HepG2 (cell line): Measurements from ENCODE around the gene DNAJB12. TPM values are rescaled to one million over a fixed set of nuclear protein-coding genes. Genes with fewer than 3 reads are reported as not detected.

ENCODE experiments used
- ATAD3A ChIP-seq: sonication (generic); formaldehyde crosslinking; IDR thresholded peaks from 2 replicates; pipeline ENCODE4 v1.4.0; 2020; ENCODE audit warnings: missing genetic modification reagents
- FOXJ3 ChIP-seq: sonication (generic); formaldehyde crosslinking; IDR thresholded peaks from 2 replicates; pipeline ENCODE4 v1.4.0; 2020; ENCODE audit warnings: missing genetic modification reagents, mild to moderate bottlenecking, borderline replicate concordance
- GTF3A ChIP-seq: sonication (generic); formaldehyde crosslinking; conservative IDR thresholded peaks from 2 replicates; pipeline ENCODE4 v1.4.0; 2020; ENCODE audit warnings: mild to moderate bottlenecking, missing genetic modification reagents
- HNRNPL ChIP-seq: fragments of 200-400 bp; formaldehyde crosslinking; IDR thresholded peaks from 2 replicates; pipeline ENCODE4 v1.6.1; 2017; ENCODE audit warnings: mild to moderate bottlenecking, low read depth, low read length
- KDM6A ChIP-seq: IDR thresholded peaks from 2 replicates; pipeline ENCODE4 v1.6.1; 2016; ENCODE audit warnings: low read depth
- KLF12 ChIP-seq: sonication (generic); formaldehyde crosslinking; IDR thresholded peaks from 2 replicates; pipeline ENCODE4 v1.4.0; 2020; ENCODE audit warnings: missing genetic modification reagents, borderline replicate concordance
- KLF9 ChIP-seq: IDR thresholded peaks from 2 replicates; pipeline ENCODE4 v1.6.1; 2016; ENCODE audit warnings: low read depth
- KMT2A ChIP-seq: sonication (generic); formaldehyde crosslinking; IDR thresholded peaks from 2 replicates; pipeline ENCODE4 v1.4.0; 2020; ENCODE audit warnings: missing genetic modification reagents
- RAD21 ChIP-seq: fragments of 450-650 bp; formaldehyde crosslinking; IDR thresholded peaks from 2 replicates; pipeline ENCODE4 v1.5.0; 2020; ENCODE audit warnings: mild to moderate bottlenecking
- SAP130 ChIP-seq: IDR thresholded peaks from 2 replicates; pipeline ENCODE4 v1.6.1; 2016; ENCODE audit warnings: low read depth
- ZNF180 ChIP-seq: sonication (generic); formaldehyde crosslinking; IDR thresholded peaks from 2 replicates; pipeline ENCODE4 v1.4.0; 2020; ENCODE audit warnings: low read depth, missing genetic modification reagents, borderline replicate concordance
- ZNF337 ChIP-seq: sonication (generic); formaldehyde crosslinking; IDR thresholded peaks from 2 replicates; pipeline ENCODE4 v1.5.1; 2020; ENCODE audit warnings: missing genetic modification reagents, low read depth, mild to moderate bottlenecking, borderline replicate concordance
- ZNF773 ChIP-seq: sonication (generic); formaldehyde crosslinking; IDR thresholded peaks from 2 replicates; pipeline ENCODE4 v1.4.0; 2020; ENCODE audit warnings: missing genetic modification reagents, borderline replicate concordance
- polyA plus RNA-seq, 8 experiments: library from polyadenylated mRNA; depleted of rRNA in 3 of 8; stranded (reverse) in 7 of 8; unstranded in 1 of 8; fragments of >200 nt; fragmentation: Illumina TruSeq in 4 of 8; extraction: Trizol in 4 of 8; gene quantifications; 2 replicates each; pipeline versions ENCODE4 v1.2.1 to v1.2.3, GENCODE V29; 2011 to 2016; ENCODE audit warnings: low read depth in 4 of 8, missing spikeins in 1 of 8, mixed read lengths in 1 of 8; ENCODE audit not compliant: insufficient read depth in 1 of 8
- total RNA-seq, 5 experiments: library from RNA; depleted of rRNA; stranded (reverse); fragments of >200 nt; fragmentation: Illumina TruSeq; extraction: Trizol; gene quantifications; 2 replicates each; pipeline ENCODE4 v1.2.3, GENCODE V29; 2016; ENCODE audit warnings: low read depth in 1 of 5
- TF ChIP-seq, protein P1 (sequence below): fragments of 450-650 bp; IDR thresholded peaks from 2 replicates; pipeline ENCODE4 v1.6.1; 2017; ENCODE audit warnings: mild to moderate bottlenecking
- TF ChIP-seq, protein P2 (sequence below): IDR thresholded peaks from 2 replicates; pipeline ENCODE4 v1.6.1; 2016; ENCODE audit warnings: missing biosample characterization, missing genetic modification reagents, low read depth
- TF ChIP-seq, protein P3 (sequence below): sonication (generic); formaldehyde crosslinking; IDR thresholded peaks from 2 replicates; pipeline ENCODE4 v1.5.0; 2020; ENCODE audit warnings: mild to moderate bottlenecking, missing genetic modification reagents
- TF ChIP-seq, protein P4 (sequence below): sonication (generic); formaldehyde crosslinking; IDR thresholded peaks from 2 replicates; pipeline ENCODE4 v1.8.0; 2022; ENCODE audit warnings: mild to moderate bottlenecking, missing genetic modification reagents
- TF ChIP-seq, protein P5 (sequence below): sonication (generic); formaldehyde crosslinking; IDR thresholded peaks from 2 replicates; pipeline ENCODE4 v1.4.0; 2020; ENCODE audit warnings: mild to moderate bottlenecking, low read depth, missing genetic modification reagents
- TF ChIP-seq, protein P6 (sequence below): sonication (generic); formaldehyde crosslinking; IDR thresholded peaks from 2 replicates; pipeline ENCODE4 v1.8.0; 2022; ENCODE audit warnings: mild to moderate bottlenecking, missing genetic modification reagents, moderate library complexity
- TF ChIP-seq, protein P7 (sequence below): sonication (generic); formaldehyde crosslinking; IDR thresholded peaks from 2 replicates; pipeline ENCODE4 v1.8.0; 2022; ENCODE audit warnings: missing genetic modification reagents, mild to moderate bottlenecking, borderline replicate concordance

The DNAJB12 gene
- total and polyA plus RNA-seq, 2 of the 13 experiments (the other 11 are each of a cell fraction or from before 2014, with no cell fraction given), result 10.8 to 18.2 TPM

DNA sequence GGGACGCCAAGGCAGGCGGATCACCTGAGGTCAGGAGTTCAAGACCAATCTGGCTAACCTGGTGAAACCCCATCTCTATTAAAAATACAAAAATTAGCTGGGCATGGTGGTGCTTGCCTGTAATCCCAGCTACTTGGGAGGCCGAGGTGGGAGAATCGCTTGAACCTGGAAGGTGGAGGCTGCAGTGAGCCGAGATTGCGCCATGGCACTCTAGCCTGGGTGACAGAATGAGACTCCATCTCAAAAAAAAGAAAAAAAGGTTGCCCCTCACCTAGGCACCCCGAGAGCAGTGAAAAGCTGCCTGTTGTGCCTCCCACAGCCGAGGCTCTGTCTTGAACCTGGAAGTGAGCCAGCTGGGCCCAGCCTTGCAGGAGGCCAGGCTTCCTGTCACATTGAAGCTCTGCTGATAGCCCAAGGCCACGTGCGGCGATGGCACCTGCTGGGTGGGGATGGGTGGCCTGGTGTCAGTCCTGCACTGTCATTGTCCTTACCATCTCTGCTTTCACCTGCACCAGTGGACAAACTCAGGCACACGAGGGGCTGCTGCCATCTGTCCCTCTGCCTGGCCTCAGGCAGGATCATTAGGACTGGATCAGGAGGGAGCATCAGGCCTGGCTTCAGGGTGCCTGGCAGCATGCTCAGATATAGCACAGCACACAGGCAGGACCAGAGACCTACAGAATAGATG, 37.8 kb downstream of the DNAJB12 start (continued):
- TF ChIP-seq, protein P1, sequence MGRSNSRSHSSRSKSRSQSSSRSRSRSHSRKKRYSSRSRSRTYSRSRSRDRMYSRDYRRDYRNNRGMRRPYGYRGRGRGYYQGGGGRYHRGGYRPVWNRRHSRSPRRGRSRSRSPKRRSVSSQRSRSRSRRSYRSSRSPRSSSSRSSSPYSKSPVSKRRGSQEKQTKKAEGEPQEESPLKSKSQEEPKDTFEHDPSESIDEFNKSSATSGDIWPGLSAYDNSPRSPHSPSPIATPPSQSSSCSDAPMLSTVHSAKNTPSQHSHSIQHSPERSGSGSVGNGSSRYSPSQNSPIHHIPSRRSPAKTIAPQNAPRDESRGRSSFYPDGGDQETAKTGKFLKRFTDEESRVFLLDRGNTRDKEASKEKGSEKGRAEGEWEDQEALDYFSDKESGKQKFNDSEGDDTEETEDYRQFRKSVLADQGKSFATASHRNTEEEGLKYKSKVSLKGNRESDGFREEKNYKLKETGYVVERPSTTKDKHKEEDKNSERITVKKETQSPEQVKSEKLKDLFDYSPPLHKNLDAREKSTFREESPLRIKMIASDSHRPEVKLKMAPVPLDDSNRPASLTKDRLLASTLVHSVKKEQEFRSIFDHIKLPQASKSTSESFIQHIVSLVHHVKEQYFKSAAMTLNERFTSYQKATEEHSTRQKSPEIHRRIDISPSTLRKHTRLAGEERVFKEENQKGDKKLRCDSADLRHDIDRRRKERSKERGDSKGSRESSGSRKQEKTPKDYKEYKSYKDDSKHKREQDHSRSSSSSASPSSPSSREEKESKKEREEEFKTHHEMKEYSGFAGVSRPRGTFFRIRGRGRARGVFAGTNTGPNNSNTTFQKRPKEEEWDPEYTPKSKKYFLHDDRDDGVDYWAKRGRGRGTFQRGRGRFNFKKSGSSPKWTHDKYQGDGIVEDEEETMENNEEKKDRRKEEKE, result no peak
- TF ChIP-seq RAD21 (no peak), ZNF773 (CRISPR knock-in tag) (no peak), SAP130 (peak; percentile 92), GTF3A (CRISPR knock-in tag) (no peak), HNRNPL (peak; percentile 81), KLF9 (no peak; the same call in 1 of the 2 replicates), KMT2A (CRISPR knock-in tag) (no peak), ATAD3A (CRISPR knock-in tag) (no peak), KDM6A (CRISPR knock-in tag) (0 out of 2 replicates have a peak, but pooled peaks have one; percentile 44), ZNF180 (CRISPR knock-in tag) (no peak), ZNF337 (no peak), KLF12 (CRISPR knock-in tag) (peak; percentile 77; the same call in 1 of the 2 replicates), FOXJ3 (CRISPR knock-in tag) (no peak)
- TF ChIP-seq, protein P2, sequence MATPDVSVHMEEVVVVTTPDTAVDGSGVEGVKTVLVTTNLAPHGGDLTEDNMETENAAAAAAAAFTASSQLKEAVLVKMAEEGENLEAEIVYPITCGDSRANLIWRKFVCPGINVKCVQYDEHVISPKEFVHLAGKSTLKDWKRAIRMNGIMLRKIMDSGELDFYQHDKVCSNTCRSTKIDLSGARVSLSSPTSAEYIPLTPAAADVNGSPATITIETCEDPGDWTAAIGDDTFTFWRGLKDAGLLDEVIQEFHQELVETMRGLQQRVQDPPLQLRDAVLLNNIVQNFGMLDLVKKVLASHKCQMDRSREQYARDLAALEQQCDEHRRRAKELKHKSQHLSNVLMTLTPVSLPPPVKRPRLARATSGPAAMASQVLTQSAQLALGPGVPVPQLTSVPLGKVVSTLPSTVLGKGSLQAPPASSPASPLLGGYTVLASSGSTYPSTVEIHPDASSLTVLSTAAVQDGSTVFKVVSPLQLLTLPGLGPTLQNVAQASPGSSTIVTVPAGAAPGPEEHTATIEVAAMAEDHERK (CRISPR knock-in tag), result no peak
- TF ChIP-seq, protein P3, sequence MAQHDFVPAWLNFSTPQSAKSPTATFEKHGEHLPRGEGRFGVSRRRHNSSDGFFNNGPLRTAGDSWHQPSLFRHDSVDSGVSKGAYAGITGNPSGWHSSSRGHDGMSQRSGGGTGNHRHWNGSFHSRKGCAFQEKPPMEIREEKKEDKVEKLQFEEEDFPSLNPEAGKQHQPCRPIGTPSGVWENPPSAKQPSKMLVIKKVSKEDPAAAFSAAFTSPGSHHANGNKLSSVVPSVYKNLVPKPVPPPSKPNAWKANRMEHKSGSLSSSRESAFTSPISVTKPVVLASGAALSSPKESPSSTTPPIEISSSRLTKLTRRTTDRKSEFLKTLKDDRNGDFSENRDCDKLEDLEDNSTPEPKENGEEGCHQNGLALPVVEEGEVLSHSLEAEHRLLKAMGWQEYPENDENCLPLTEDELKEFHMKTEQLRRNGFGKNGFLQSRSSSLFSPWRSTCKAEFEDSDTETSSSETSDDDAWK (CRISPR knock-in tag), result no peak
- TF ChIP-seq, protein P4, sequence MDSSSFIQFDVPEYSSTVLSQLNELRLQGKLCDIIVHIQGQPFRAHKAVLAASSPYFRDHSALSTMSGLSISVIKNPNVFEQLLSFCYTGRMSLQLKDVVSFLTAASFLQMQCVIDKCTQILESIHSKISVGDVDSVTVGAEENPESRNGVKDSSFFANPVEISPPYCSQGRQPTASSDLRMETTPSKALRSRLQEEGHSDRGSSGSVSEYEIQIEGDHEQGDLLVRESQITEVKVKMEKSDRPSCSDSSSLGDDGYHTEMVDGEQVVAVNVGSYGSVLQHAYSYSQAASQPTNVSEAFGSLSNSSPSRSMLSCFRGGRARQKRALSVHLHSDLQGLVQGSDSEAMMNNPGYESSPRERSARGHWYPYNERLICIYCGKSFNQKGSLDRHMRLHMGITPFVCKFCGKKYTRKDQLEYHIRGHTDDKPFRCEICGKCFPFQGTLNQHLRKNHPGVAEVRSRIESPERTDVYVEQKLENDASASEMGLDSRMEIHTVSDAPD (CRISPR knock-in tag), result no peak; the same call in 1 of the 2 replicates
- TF ChIP-seq, protein P5, sequence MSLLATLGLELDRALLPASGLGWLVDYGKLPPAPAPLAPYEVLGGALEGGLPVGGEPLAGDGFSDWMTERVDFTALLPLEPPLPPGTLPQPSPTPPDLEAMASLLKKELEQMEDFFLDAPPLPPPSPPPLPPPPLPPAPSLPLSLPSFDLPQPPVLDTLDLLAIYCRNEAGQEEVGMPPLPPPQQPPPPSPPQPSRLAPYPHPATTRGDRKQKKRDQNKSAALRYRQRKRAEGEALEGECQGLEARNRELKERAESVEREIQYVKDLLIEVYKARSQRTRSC (CRISPR knock-in tag), result no peak
- TF ChIP-seq, protein P6, sequence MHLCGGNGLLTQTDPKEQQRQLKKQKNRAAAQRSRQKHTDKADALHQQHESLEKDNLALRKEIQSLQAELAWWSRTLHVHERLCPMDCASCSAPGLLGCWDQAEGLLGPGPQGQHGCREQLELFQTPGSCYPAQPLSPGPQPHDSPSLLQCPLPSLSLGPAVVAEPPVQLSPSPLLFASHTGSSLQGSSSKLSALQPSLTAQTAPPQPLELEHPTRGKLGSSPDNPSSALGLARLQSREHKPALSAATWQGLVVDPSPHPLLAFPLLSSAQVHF (CRISPR knock-in tag), result 0 out of 2 replicates have a peak, but pooled peaks have one; percentile 23
- TF ChIP-seq, protein P7, sequence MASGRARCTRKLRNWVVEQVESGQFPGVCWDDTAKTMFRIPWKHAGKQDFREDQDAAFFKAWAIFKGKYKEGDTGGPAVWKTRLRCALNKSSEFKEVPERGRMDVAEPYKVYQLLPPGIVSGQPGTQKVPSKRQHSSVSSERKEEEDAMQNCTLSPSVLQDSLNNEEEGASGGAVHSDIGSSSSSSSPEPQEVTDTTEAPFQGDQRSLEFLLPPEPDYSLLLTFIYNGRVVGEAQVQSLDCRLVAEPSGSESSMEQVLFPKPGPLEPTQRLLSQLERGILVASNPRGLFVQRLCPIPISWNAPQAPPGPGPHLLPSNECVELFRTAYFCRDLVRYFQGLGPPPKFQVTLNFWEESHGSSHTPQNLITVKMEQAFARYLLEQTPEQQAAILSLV, result peak; percentile 90
